ENCODE measurements around the gene CTRB1. TPM values are rescaled to one million over a fixed set of nuclear protein-coding genes. Genes with fewer than 3 reads are reported as not detected.

CTRB1 gene
- total RNA-seq, 1 experiment from 2014 or later, result 5.6 TPM

DNA sequence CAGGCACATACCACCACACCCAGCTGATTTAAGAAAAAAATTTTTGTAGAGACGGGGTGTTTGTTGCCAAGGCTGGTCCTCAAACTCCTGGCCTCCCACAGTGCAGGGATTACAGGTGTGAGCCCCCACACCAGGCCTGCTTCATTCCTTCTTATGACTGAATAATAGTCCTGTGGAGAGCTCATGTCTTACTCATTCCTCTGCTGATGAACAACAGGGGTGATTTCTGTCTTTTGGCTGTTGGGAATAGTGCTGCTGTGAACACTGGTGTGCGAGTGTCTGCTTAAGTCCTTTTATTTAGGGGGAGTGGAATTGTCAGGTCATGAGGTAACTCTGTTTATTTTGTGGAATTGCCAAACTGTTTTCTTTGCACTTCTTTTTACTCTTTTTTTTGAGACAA lies 2.7 kb upstream of the CTRB1 start:
- no peak overlapping the region for H3K9ac ChIP-seq (ENCODE audit: low read length)
- ATAC-seq, result no peak
- no peaks in the 10 kb centered on the region for H3K79me2 ChIP-seq (ENCODE audit: insufficient read depth, low read length)
- DNase-seq (ENCODE audit: low read depth, low spot score), result no peak
- H3K27ac ChIP-seq (ENCODE audit: low read depth, low read length), result no peak overlapping the region
- no peak overlapping the region for H2AFZ ChIP-seq (ENCODE audit: low read depth, low read length, poor library complexity, severe bottlenecking)
- TF ChIP-seq RAD21 (IDR thresholded peaks at IDR 0.05; ENCODE audit: low read depth), result no peak
- TF ChIP-seq ZFX (IDR thresholded peaks at IDR 0.05), result no peak
- TF ChIP-seq, protein P1, sequence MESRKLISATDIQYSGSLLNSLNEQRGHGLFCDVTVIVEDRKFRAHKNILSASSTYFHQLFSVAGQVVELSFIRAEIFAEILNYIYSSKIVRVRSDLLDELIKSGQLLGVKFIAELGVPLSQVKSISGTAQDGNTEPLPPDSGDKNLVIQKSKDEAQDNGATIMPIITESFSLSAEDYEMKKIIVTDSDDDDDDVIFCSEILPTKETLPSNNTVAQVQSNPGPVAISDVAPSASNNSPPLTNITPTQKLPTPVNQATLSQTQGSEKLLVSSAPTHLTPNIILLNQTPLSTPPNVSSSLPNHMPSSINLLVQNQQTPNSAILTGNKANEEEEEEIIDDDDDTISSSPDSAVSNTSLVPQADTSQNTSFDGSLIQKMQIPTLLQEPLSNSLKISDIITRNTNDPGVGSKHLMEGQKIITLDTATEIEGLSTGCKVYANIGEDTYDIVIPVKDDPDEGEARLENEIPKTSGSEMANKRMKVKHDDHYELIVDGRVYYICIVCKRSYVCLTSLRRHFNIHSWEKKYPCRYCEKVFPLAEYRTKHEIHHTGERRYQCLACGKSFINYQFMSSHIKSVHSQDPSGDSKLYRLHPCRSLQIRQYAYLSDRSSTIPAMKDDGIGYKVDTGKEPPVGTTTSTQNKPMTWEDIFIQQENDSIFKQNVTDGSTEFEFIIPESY (IDR thresholded peaks at IDR 0.05; ENCODE audit: extremely low read depth, insufficient replicate concordance, low read length), result no peak
- TF ChIP-seq SIN3A (IDR thresholded peaks at IDR 0.05; ENCODE audit: low read depth), result no peak
- no peak for TF ChIP-seq POLR2A (IDR thresholded peaks at IDR 0.05; ENCODE audit: borderline replicate concordance, extremely low read depth, insufficient read depth, insufficient read length)
- TF ChIP-seq EGR1 (IDR thresholded peaks at IDR 0.05; ENCODE audit: low read depth), result no peak
- no peak for TF ChIP-seq EZH2phosphoT487 (IDR thresholded peaks at IDR 0.05; ENCODE audit: borderline replicate concordance)
- TF ChIP-seq POLR2AphosphoS5 (IDR thresholded peaks at IDR 0.05; ENCODE audit: low read depth, low read length), result no peak
- no peak for TF ChIP-seq CEBPB (IDR thresholded peaks at IDR 0.05; ENCODE audit: low read depth)
- TF ChIP-seq ZNF274 (IDR thresholded peaks at IDR 0.05; ENCODE audit: low read depth, low read length), result no peak
- TF ChIP-seq, protein P2, sequence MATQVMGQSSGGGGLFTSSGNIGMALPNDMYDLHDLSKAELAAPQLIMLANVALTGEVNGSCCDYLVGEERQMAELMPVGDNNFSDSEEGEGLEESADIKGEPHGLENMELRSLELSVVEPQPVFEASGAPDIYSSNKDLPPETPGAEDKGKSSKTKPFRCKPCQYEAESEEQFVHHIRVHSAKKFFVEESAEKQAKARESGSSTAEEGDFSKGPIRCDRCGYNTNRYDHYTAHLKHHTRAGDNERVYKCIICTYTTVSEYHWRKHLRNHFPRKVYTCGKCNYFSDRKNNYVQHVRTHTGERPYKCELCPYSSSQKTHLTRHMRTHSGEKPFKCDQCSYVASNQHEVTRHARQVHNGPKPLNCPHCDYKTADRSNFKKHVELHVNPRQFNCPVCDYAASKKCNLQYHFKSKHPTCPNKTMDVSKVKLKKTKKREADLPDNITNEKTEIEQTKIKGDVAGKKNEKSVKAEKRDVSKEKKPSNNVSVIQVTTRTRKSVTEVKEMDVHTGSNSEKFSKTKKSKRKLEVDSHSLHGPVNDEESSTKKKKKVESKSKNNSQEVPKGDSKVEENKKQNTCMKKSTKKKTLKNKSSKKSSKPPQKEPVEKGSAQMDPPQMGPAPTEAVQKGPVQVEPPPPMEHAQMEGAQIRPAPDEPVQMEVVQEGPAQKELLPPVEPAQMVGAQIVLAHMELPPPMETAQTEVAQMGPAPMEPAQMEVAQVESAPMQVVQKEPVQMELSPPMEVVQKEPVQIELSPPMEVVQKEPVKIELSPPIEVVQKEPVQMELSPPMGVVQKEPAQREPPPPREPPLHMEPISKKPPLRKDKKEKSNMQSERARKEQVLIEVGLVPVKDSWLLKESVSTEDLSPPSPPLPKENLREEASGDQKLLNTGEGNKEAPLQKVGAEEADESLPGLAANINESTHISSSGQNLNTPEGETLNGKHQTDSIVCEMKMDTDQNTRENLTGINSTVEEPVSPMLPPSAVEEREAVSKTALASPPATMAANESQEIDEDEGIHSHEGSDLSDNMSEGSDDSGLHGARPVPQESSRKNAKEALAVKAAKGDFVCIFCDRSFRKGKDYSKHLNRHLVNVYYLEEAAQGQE (IDR thresholded peaks at IDR 0.05; ENCODE audit: low read depth), result no peak
- no peak for TF ChIP-seq SP1 (IDR thresholded peaks at IDR 0.05; ENCODE audit: low read depth)
- no peak for TF ChIP-seq TCF7L2 (IDR thresholded peaks at IDR 0.05; ENCODE audit: borderline replicate concordance, extremely low read depth, insufficient read depth, insufficient read length)
- TF ChIP-seq, protein P3, sequence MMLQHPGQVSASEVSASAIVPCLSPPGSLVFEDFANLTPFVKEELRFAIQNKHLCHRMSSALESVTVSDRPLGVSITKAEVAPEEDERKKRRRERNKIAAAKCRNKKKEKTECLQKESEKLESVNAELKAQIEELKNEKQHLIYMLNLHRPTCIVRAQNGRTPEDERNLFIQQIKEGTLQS (IDR thresholded peaks at IDR 0.05), result no peak
- H4K20me1 ChIP-seq (ENCODE audit: insufficient read depth), result no peaks in the 10 kb centered on the region
- no peak overlapping the region for H3K4me3 ChIP-seq (replicated peaks in 1 of 2; ENCODE audit: low read depth in 1 of 2, low read length in 2 of 2)
- no peak overlapping the region for H3K4me2 ChIP-seq (ENCODE audit: low read length)
- no peaks in the 10 kb centered on the region for H3K9me3 ChIP-seq (ENCODE audit: control insufficient read depth in 1 of 2, insufficient read depth in 1 of 2, low read depth in 1 of 2, low read length in 2 of 2)
- H3K36me3 ChIP-seq (ENCODE audit: control insufficient read depth in 1 of 2, insufficient read depth in 2 of 2, low read length in 2 of 2), result no peaks in the 10 kb centered on the region
- ChIA-PET RAD21 (ENCODE audit: low non-redundant PET in 1 of 2, low total read pairs in 2 of 2, uncharacterized antibody in 2 of 2, unreplicated experiment in 2 of 2) (no interaction called here), CTCF (interaction anchor here (1.1 kb wide), 1 partner anchor 169 kb away, joined by 4 read pairs; no protein-coding TSS in a partner anchor), POLR2A (no interaction called here)
- BruUV-seq (replicated peaks), result no TSS peak
- no peaks in the 10 kb centered on the region for H3K4me1 ChIP-seq (ENCODE audit: control insufficient read depth in 1 of 2, insufficient read depth in 2 of 2, low read length in 2 of 2)
- H3K27me3 ChIP-seq (ENCODE audit: insufficient read depth, low read length), result no peaks in the 10 kb centered on the region
- no peaks in the 10 kb centered on the region for H3K9me2 ChIP-seq (ENCODE audit: insufficient read depth)
- intact Hi-C loops (cut with micrococcal nuclease), result no loop called here
